Thyroid gland (tissue), 4 donors: ENCODE measurements around the gene ESD. TPM values are rescaled to one million over a fixed set of nuclear protein-coding genes. Genes with fewer than 3 reads are reported as not detected.
A peak's percentile ranks its signal among the peaks of the same experiment; 100 is the strongest.
"Not testable (repeated sequence)": the region's sequence is repeated elsewhere in the genome, so short reads cannot be mapped to it uniquely, and the experiment has no call there.

ENCODE experiments used
- DNase-seq, 2 donors: peaks; one replicate each; pipeline ENCODE4 v3.0.0-alpha.2; 2019
- H3K27ac ChIP-seq, 3 donors: fragments of 200-600 bp; sonication (generic); 1 replicate in 2 of 3; 2 replicates in 1 of 3; pipeline ENCODE4 v1.5.1; 2016 to 2019; ENCODE audit warnings: mild to moderate bottlenecking in 1 of 3, moderate library complexity in 1 of 3
- H3K27me3 ChIP-seq: fragments of 200-600 bp; sonication (generic); one replicate; pipeline ENCODE4 v1.5.1; 2019
- H3K36me3 ChIP-seq, 2 donors: fragments of 200-600 bp; sonication (generic); one replicate each; pipeline ENCODE4 v1.5.1; 2016 to 2019
- H3K4me1 ChIP-seq, 2 donors: fragments of 200-600 bp; sonication (generic); one replicate each; pipeline ENCODE4 v1.5.1; 2017 to 2019
- H3K4me3 ChIP-seq, 3 donors: fragments of 200-600 bp; sonication (generic); replicated peaks in 1 of 3; 1 replicate in 2 of 3; 2 replicates in 1 of 3; pipeline ENCODE4 v1.5.1; 2016; ENCODE audit warnings: mild to moderate bottlenecking in 1 of 3
- H3K9me3 ChIP-seq: fragments of 200-600 bp; sonication (generic); one replicate; pipeline ENCODE4 v1.5.1; 2017
- CTCF ChIP-seq, 6 experiments: fragments of 200-600 bp in 3 of 6; fragments of 450-650 bp in 3 of 6; sonication (generic) in 3 of 6; IDR thresholded peaks; one replicate each; pipeline ENCODE4 v1.5.1; 2016 to 2019; ENCODE audit warnings: antibody characterized with exemption in 6 of 6, mild to moderate bottlenecking in 2 of 6, inconsistent platforms in 1 of 6, moderate library complexity in 1 of 6
- POLR2A ChIP-seq, 2 donors: fragments of 450-650 bp; IDR thresholded peaks; one replicate each; pipeline ENCODE4 v1.6.1; 2017; ENCODE audit warnings: antibody characterized with exemption in 2 of 2, mild to moderate bottlenecking in 2 of 2, moderate library complexity in 1 of 2
- WGBS, 2 donors: methylation state at CpG; one replicate each; pipeline ENCODE4 v1.1.5; 2017; 5-methylcytosine and 5-hydroxymethylcytosine counted together
- intact Hi-C: fragments of 100-400 bp; cut with DNase I; formaldehyde crosslinking; loops from one replicate; pipeline ENCODE4 v1.15.1; 2023
- total RNA-seq, 4 donors: library from RNA; depleted of rRNA; stranded (reverse); fragments of >200 nt; gene quantifications; one replicate each; pipeline ENCODE4 v1.2.3, GENCODE V29; 2016

The ESD gene
- total RNA-seq, 4 donors from 2014 or later: 142 to 177 (median 158) TPM

- Histone ChIP-seq H3K36me3 (no peaks in the 10 kb centered on the region), H3K4me3 (no peak overlapping the region), H3K9me3 (no peaks in the 10 kb centered on the region), H3K27me3 (no peaks in the 10 kb centered on the region), H3K27ac (peak overlapping the region; percentile 70 to 90 (median 82)), H3K4me1 (peaks cover 35 to 60% of the 10 kb centered on the region in 2 donors)
- no peak for DNase-seq
- WGBS, 2 donors: 95% methylated on average over 3 of the region's 3 CpGs
- intact Hi-C loops: no loop called here
- no peak for TF ChIP-seq CTCF (IDR thresholded peaks at IDR 0.05)
- no peak for TF ChIP-seq POLR2A (IDR thresholded peaks at IDR 0.05)
Measured at GRCh38 chr13:46778095-46778494, 18.9 kb downstream of the ESD start.

GRCh38 chr13:46775385-46776107 is 21.4 kb downstream of the ESD start:
- Histone ChIP-seq H3K36me3 (no peaks in the 10 kb centered on the region), H3K4me1 (peaks cover 35 to 63% of the 10 kb centered on the region in 2 donors), H3K27ac (peak overlapping the region; percentile 68 to 90 (median 76)), H3K27me3 (no peaks in the 10 kb centered on the region), H3K9me3 (no peaks in the 10 kb centered on the region), H3K4me3 (no peak overlapping the region)
- peak; percentile 30 to 34 for DNase-seq
- intact Hi-C loops: no loop called here
- no peak for TF ChIP-seq CTCF (IDR thresholded peaks at IDR 0.05)
- no peak for TF ChIP-seq POLR2A (IDR thresholded peaks at IDR 0.05)
- 34 to 41% methylated on average over 8 of the region's 8 CpGs for WGBS, 2 donors

GRCh38 chr13:46773541-46773940 is 23.4 kb downstream of the ESD start:
- intact Hi-C loops: no loop called here
- no peak overlapping the region for H3K4me3 ChIP-seq
- no peaks in the 10 kb centered on the region for H3K9me3 ChIP-seq
- H3K27me3 ChIP-seq: no peaks in the 10 kb centered on the region
- no peak for DNase-seq
- H3K36me3 ChIP-seq: no peaks in the 10 kb centered on the region
- 71 to 73% methylated on average over 2 of the region's 2 CpGs for WGBS, 2 donors
- TF ChIP-seq CTCF (IDR thresholded peaks at IDR 0.05) (no peak), POLR2A (IDR thresholded peaks at IDR 0.05) (no peak)
- peak overlapping the region; percentile 23 to 90 (median 76) for H3K27ac ChIP-seq
- H3K4me1 ChIP-seq: peaks cover 26 to 54% of the 10 kb centered on the region in 2 donors

GRCh38 chr13:46771693-46772092 is 25.3 kb downstream of the ESD start:
- DNase-seq: no peak
- H3K27me3 ChIP-seq: no peaks in the 10 kb centered on the region
- intact Hi-C loops: no loop called here
- H3K4me1 ChIP-seq: peaks cover 23 to 39% of the 10 kb centered on the region in 2 donors
- no peaks in the 10 kb centered on the region for H3K9me3 ChIP-seq
- H3K27ac ChIP-seq: peak overlapping the region in 1 of 3 donors; percentile 16
- no peak overlapping the region for H3K4me3 ChIP-seq
- TF ChIP-seq CTCF (IDR thresholded peaks at IDR 0.05) (no peak), POLR2A (IDR thresholded peaks at IDR 0.05) (no peak)
- no peaks in the 10 kb centered on the region for H3K36me3 ChIP-seq

GRCh38 chr13:46769925-46770324 is 27.0 kb downstream of the ESD start:
- H3K9me3 ChIP-seq, H3K4me3 ChIP-seq, H3K27me3 ChIP-seq, H3K36me3 ChIP-seq, DNase-seq, intact Hi-C loops, H3K27ac ChIP-seq: not testable (repeated sequence)
- peaks cover 21% of the 10 kb centered on the region in 2 donors for H3K4me1 ChIP-seq
- 97 to 98% methylated on average over 4 of the region's 4 CpGs for WGBS, 2 donors
